HG03139 (cell line): ENCODE data around the gene CCT7.
"Not testable (repeated sequence)": the region's sequence is repeated elsewhere in the genome, so short reads cannot be mapped to it uniquely, and the experiment has no call there.

ENCODE experiments used
- ATAC-seq: cut with Tn5 transposase; IDR thresholded peaks from one replicate; pipeline ENCODE4 v1.9.1; 2021; ENCODE audit not compliant: unreplicated experiment

CCT7 gene

GRCh38 chr2:73254343-73255006 lies 20.4 kb downstream of the CCT7 start:
- ATAC-seq: no peak

GRCh38 chr2:73255007-73255644 lies 21.0 kb downstream of the CCT7 start:
- no peak for ATAC-seq

GRCh38 chr2:73255907-73256617 lies 22.0 kb downstream of the CCT7 start:
- ATAC-seq: no peak

- ATAC-seq: no peak
Observed at GRCh38 chr2:73256618-73256922, 22.5 kb downstream of the CCT7 start.

GRCh38 chr2:73257021-73257420 lies 22.9 kb downstream of the CCT7 start:
- ATAC-seq: no peak

- no peak for ATAC-seq
Observed at GRCh38 chr2:73257425-73258125, 23.5 kb downstream of the CCT7 start.

- ATAC-seq: no peak
Observed at GRCh38 chr2:73258186-73258912, 24.2 kb downstream of the CCT7 start.

- ATAC-seq: no peak
Observed at GRCh38 chr2:73258913-73259215, 24.8 kb downstream of the CCT7 start.

- ATAC-seq: no peak
Observed at GRCh38 chr2:73259276-73259675, 25.2 kb downstream of the CCT7 start.

GRCh38 chr2:73259704-73260337 lies 25.7 kb downstream of the CCT7 start:
- ATAC-seq: no peak

- no peak for ATAC-seq
Observed at GRCh38 chr2:73260338-73260984, 26.4 kb downstream of the CCT7 start.

- no peak for ATAC-seq
Observed at GRCh38 chr2:73262108-73262651, 28.1 kb downstream of the CCT7 start.

GRCh38 chr2:73262691-73263429 lies 28.8 kb downstream of the CCT7 start:
- not testable (repeated sequence) for ATAC-seq

- ATAC-seq: no peak
Observed at GRCh38 chr2:73263540-73264331, 29.6 kb downstream of the CCT7 start.

- ATAC-seq: no peak
Observed at GRCh38 chr2:73264332-73264606, 30.2 kb downstream of the CCT7 start.

GRCh38 chr2:73264783-73265182 lies 30.7 kb downstream of the CCT7 start:
- no peak for ATAC-seq

GRCh38 chr2:73265298-73266060 lies 31.4 kb downstream of the CCT7 start:
- no peak for ATAC-seq
